Activated CD4-positive, alpha-beta memory T cell treated with anti-CD3 and anti-CD28 coated beads for 36 hours (primary cell): ENCODE data around the gene KCNG3. TPM values are rescaled to one million over a fixed set of nuclear protein-coding genes. Genes with fewer than 3 reads are reported as not detected.

Source experiments
- CTCF ChIA-PET: fragments of 350-600 bp; sonication (Branson Sonifier 250); formaldehyde crosslinking; loops from one replicate; lab custom pipeline; 2021; ENCODE audit warnings: antibody characterized with exemption, inconsistent platforms; lab: Charles Lee
- POLR2A ChIA-PET: fragments of 350-600 bp; sonication (Branson Sonifier 250); formaldehyde crosslinking; loops from one replicate; lab custom pipeline; 2021; ENCODE audit warnings: antibody characterized with exemption; lab: Charles Lee
- DNase-seq: peaks from one replicate; pipeline ENCODE4 v3.0.0-alpha.2; 2020
- H3K27ac Mint-ChIP-seq: one replicate; pipeline ENCODE4 v1.8.0; 2021; ENCODE audit warnings: mixed read lengths
- H3K27me3 Mint-ChIP-seq: one replicate; pipeline ENCODE4 v1.8.0; 2021; ENCODE audit warnings: mixed read lengths
- H3K36me3 Mint-ChIP-seq: one replicate; pipeline ENCODE4 v1.8.0; 2021; ENCODE audit warnings: mixed read lengths
- H3K4me1 Mint-ChIP-seq: one replicate; pipeline ENCODE4 v1.8.0; 2021; ENCODE audit warnings: low read depth, mixed read lengths
- H3K4me3 Mint-ChIP-seq: one replicate; pipeline ENCODE4 v1.8.0; 2021; ENCODE audit warnings: mild to moderate bottlenecking, mixed read lengths
- H3K9me3 Mint-ChIP-seq: one replicate; pipeline ENCODE4 v1.8.0; 2021; ENCODE audit warnings: mixed read lengths
- intact Hi-C: fragments of 100-400 bp; cut with micrococcal nuclease; formaldehyde crosslinking; loops from one replicate; pipeline ENCODE4 v1.15.1; 2023
- total RNA-seq, 2 experiments: library from RNA; stranded (reverse); gene quantifications; one replicate each; pipeline ENCODE4 v1.2.3, GENCODE V29; 2021

The KCNG3 gene
- not detected for total RNA-seq

- peak; percentile 69 for DNase-seq
- CTCF ChIA-PET: interaction anchor here (0.6 to 1.7 kb wide), 3 partner anchors 21 to 318 kb away, joined by 3 to 11 read pairs (median 5); no protein-coding TSS in a partner anchor
- intact Hi-C loops: loop anchor here (2.0 to 10.0 kb wide), 3 partner anchors 133 to 389 kb away; partner anchors contain the start of genes COX7A2L and HAAO
- Mint-ChIP-seq H3K27ac (no peak within 1 kb of the TSS), H3K4me3 (peak within 1 kb of the TSS; percentile 72), H3K36me3 (no peaks in the 10 kb centered on the region), H3K9me3 (no peaks in the 10 kb centered on the region), H3K27me3 (peaks cover 22% of the 10 kb centered on the region), H3K4me1 (peaks cover 7% of the 10 kb centered on the region)
- POLR2A ChIA-PET: no interaction called here
Observed at GRCh38 chr2:42493468-42494354, at the start of gene KCNG3. KCNG3 (minus strand) TSS chr2:42493982; CDS start chr2:42493501, 481 bp downstream.

GRCh38 chr2:42542871-42543270 lies 49.1 kb upstream of the KCNG3 start:
- H3K4me3 Mint-ChIP-seq: no peak overlapping the region
- H3K36me3 Mint-ChIP-seq: no peaks in the 10 kb centered on the region
- intact Hi-C loops: no loop called here
- H3K27me3 Mint-ChIP-seq: no peaks in the 10 kb centered on the region
- ChIA-PET CTCF (no interaction called here), POLR2A (no interaction called here)
- H3K27ac Mint-ChIP-seq: no peak overlapping the region
- no peaks in the 10 kb centered on the region for H3K4me1 Mint-ChIP-seq
- peaks cover 4% of the 10 kb centered on the region for H3K9me3 Mint-ChIP-seq
- no peak for DNase-seq

GRCh38 chr2:42537493-42537892 lies 43.7 kb upstream of the KCNG3 start:
- no peaks in the 10 kb centered on the region for H3K27me3 Mint-ChIP-seq
- peaks cover 4% of the 10 kb centered on the region for H3K9me3 Mint-ChIP-seq
- DNase-seq: no peak
- ChIA-PET POLR2A (no interaction called here), CTCF (no interaction called here)
- no peak overlapping the region for H3K27ac Mint-ChIP-seq
- H3K36me3 Mint-ChIP-seq: no peaks in the 10 kb centered on the region
- H3K4me1 Mint-ChIP-seq: no peaks in the 10 kb centered on the region
- no peak overlapping the region for H3K4me3 Mint-ChIP-seq
- intact Hi-C loops: no loop called here

- CTCF ChIA-PET: no interaction called here
- intact Hi-C loops: no loop called here
- Mint-ChIP-seq H3K27me3 (no peaks in the 10 kb centered on the region), H3K9me3 (no peaks in the 10 kb centered on the region), H3K27ac (no peak overlapping the region), H3K4me3 (no peak overlapping the region), H3K4me1 (no peaks in the 10 kb centered on the region), H3K36me3 (no peaks in the 10 kb centered on the region)
- POLR2A ChIA-PET: no interaction called here
- no peak for DNase-seq
Observed at GRCh38 chr2:42532397-42532796, 38.6 kb upstream of the KCNG3 start.

GRCh38 chr2:42523341-42523740 lies 29.6 kb upstream of the KCNG3 start:
- no peak for DNase-seq
- intact Hi-C loops: no loop called here
- Mint-ChIP-seq H3K4me3 (no peak overlapping the region), H3K36me3 (no peaks in the 10 kb centered on the region), H3K27me3 (no peaks in the 10 kb centered on the region), H3K9me3 (no peaks in the 10 kb centered on the region), H3K27ac (no peak overlapping the region), H3K4me1 (no peaks in the 10 kb centered on the region)
- CTCF ChIA-PET: no interaction called here
- POLR2A ChIA-PET: no interaction called here

GRCh38 chr2:42522035-42522434 lies 28.3 kb upstream of the KCNG3 start:
- no peaks in the 10 kb centered on the region for H3K9me3 Mint-ChIP-seq
- ChIA-PET POLR2A (no interaction called here), CTCF (no interaction called here)
- DNase-seq: no peak
- intact Hi-C loops: no loop called here
- H3K27ac Mint-ChIP-seq: no peak overlapping the region
- H3K27me3 Mint-ChIP-seq: no peaks in the 10 kb centered on the region
- H3K4me3 Mint-ChIP-seq: no peak overlapping the region
- H3K36me3 Mint-ChIP-seq: no peaks in the 10 kb centered on the region
- no peaks in the 10 kb centered on the region for H3K4me1 Mint-ChIP-seq

GRCh38 chr2:42519624-42520023 lies 25.8 kb upstream of the KCNG3 start:
- no peaks in the 10 kb centered on the region for H3K9me3 Mint-ChIP-seq
- ChIA-PET POLR2A (interaction anchor here (0.5 kb wide), 1 partner anchor 1901 kb away, joined by 4 read pairs; no protein-coding TSS in a partner anchor), CTCF (no interaction called here)
- intact Hi-C loops: no loop called here
- no peak overlapping the region for H3K27ac Mint-ChIP-seq
- no peaks in the 10 kb centered on the region for H3K27me3 Mint-ChIP-seq
- no peaks in the 10 kb centered on the region for H3K36me3 Mint-ChIP-seq
- H3K4me3 Mint-ChIP-seq: no peak overlapping the region
- H3K4me1 Mint-ChIP-seq: no peaks in the 10 kb centered on the region
- no peak for DNase-seq

GRCh38 chr2:42516418-42516901 lies 22.7 kb upstream of the KCNG3 start:
- intact Hi-C loops: no loop called here
- H3K4me1 Mint-ChIP-seq: no peaks in the 10 kb centered on the region
- H3K27me3 Mint-ChIP-seq: peaks cover 2% of the 10 kb centered on the region
- no peak overlapping the region for H3K27ac Mint-ChIP-seq
- POLR2A ChIA-PET: no interaction called here
- CTCF ChIA-PET: no interaction called here
- DNase-seq: no peak
- H3K4me3 Mint-ChIP-seq: no peak overlapping the region
- H3K36me3 Mint-ChIP-seq: no peaks in the 10 kb centered on the region
- no peaks in the 10 kb centered on the region for H3K9me3 Mint-ChIP-seq

GRCh38 chr2:42513252-42513918 lies 19.6 kb upstream of the KCNG3 start:
- Mint-ChIP-seq H3K27ac (no peak overlapping the region), H3K4me1 (peaks cover 7% of the 10 kb centered on the region), H3K27me3 (peaks cover 2% of the 10 kb centered on the region), H3K4me3 (no peak overlapping the region), H3K9me3 (no peaks in the 10 kb centered on the region), H3K36me3 (no peaks in the 10 kb centered on the region)
- CTCF ChIA-PET: interaction anchor here (2.7 kb wide), 1 partner anchor 150 kb away, joined by 11 read pairs; no protein-coding TSS in a partner anchor
- DNase-seq: no peak
- POLR2A ChIA-PET: no interaction called here
- intact Hi-C loops: loop anchor here (1.0 kb wide), 1 partner anchor 150 kb away; no protein-coding TSS in a partner anchor

- Mint-ChIP-seq H3K4me3 (no peak overlapping the region), H3K9me3 (no peaks in the 10 kb centered on the region), H3K4me1 (peaks cover 7% of the 10 kb centered on the region), H3K27ac (no peak overlapping the region), H3K36me3 (no peaks in the 10 kb centered on the region), H3K27me3 (peaks cover 2% of the 10 kb centered on the region)
- POLR2A ChIA-PET: interaction anchor here (0.6 kb wide), 1 partner anchor 66 kb away, joined by 3 read pairs; no protein-coding TSS in a partner anchor
- no peak for DNase-seq
- CTCF ChIA-PET: interaction anchor here (0.6 kb wide), 1 partner anchor 25 kb away, joined by 3 read pairs; no protein-coding TSS in a partner anchor
- intact Hi-C loops: no loop called here
Observed at GRCh38 chr2:42510608-42511243, 16.9 kb upstream of the KCNG3 start.

GRCh38 chr2:42510191-42510590 lies 16.4 kb upstream of the KCNG3 start:
- CTCF ChIA-PET: interaction anchor here (0.6 kb wide), 1 partner anchor 26 kb away, joined by 3 read pairs; no protein-coding TSS in a partner anchor

More at GRCh38 chr2:42510191-42510590, 16.4 kb upstream of the KCNG3 start:
- H3K27ac Mint-ChIP-seq: no peak overlapping the region
- peaks cover 4% of the 10 kb centered on the region for H3K27me3 Mint-ChIP-seq
- POLR2A ChIA-PET: interaction anchor here (0.6 kb wide), 1 partner anchor 66 kb away, joined by 3 read pairs; no protein-coding TSS in a partner anchor
- H3K36me3 Mint-ChIP-seq: no peaks in the 10 kb centered on the region
- no peak overlapping the region for H3K4me3 Mint-ChIP-seq
- H3K9me3 Mint-ChIP-seq: no peaks in the 10 kb centered on the region
- H3K4me1 Mint-ChIP-seq: peaks cover 9% of the 10 kb centered on the region
- intact Hi-C loops: no loop called here
- no peak for DNase-seq
